ENCODE measurements around the gene TAF1D.

The TAF1D gene

DNA sequence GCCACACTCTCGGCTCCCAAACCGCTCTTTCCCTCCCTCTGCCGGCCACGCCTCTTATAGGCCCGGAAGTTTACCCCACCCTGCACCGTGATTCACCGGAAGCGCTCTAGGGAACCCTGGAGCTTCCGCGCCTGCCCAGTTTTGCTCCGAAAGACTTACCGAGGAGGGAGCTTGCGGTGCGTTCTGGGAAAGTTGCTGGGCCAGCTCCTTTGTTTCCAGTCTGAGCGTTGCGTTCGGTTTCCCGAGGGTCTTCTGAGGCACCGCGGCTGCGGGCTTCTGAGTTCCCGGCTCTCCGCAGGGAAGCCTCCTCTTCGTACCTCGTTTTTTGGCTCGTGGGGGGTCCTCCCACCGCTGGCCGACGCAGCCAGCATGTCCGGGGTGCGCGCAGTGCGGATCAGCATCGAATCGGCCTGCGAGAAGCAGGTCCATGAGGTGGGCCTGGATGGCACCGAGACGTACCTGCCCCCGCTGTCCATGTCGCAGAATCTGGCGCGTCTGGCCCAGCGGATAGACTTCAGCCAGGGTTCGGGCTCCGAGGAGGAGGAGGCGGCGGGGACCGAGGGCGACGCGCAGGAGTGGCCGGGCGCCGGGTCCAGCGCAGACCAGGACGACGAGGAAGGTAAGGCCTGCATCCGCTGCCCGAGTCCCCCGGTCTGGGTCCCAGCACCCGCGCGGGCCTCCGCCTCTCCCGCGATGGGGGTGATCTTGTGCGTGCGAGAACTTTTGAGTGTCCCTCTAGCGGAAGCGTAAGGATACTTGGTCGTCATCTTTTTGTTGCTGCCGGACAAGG, 43.0 kb upstream of the TAF1D start, which contains the start of gene MED17:
Gene MED17 (plus strand): TSS at position 138 of the 790 bp plus-strand sequence. CDS start 232 bp downstream, at position 370.
- TF ChIP-seq ZC3H10 (CRISPR knock-in tag; IDR thresholded peaks at IDR 0.05) (no peak), ZFP30 (CRISPR knock-in tag; IDR thresholded peaks at IDR 0.05) (no peak), ZNF565 (CRISPR knock-in tag; conservative IDR thresholded peaks at IDR 0.05; ENCODE audit: low read depth) (no peak)
- TF ChIP-seq, protein P1, sequence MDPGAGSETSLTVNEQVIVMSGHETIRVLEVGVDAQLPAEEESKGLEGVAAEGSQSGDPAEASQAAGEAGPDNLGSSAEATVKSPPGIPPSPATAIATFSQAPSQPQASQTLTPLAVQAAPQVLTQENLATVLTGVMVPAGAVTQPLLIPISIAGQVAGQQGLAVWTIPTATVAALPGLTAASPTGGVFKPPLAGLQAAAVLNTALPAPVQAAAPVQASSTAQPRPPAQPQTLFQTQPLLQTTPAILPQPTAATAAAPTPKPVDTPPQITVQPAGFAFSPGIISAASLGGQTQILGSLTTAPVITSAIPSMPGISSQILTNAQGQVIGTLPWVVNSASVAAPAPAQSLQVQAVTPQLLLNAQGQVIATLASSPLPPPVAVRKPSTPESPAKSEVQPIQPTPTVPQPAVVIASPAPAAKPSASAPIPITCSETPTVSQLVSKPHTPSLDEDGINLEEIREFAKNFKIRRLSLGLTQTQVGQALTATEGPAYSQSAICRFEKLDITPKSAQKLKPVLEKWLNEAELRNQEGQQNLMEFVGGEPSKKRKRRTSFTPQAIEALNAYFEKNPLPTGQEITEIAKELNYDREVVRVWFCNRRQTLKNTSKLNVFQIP (CRISPR knock-in tag; IDR thresholded peaks at IDR 0.05; ENCODE audit: borderline replicate concordance, low read depth), result no peak
- peak; percentile 98 for ATAC-seq

DNA sequence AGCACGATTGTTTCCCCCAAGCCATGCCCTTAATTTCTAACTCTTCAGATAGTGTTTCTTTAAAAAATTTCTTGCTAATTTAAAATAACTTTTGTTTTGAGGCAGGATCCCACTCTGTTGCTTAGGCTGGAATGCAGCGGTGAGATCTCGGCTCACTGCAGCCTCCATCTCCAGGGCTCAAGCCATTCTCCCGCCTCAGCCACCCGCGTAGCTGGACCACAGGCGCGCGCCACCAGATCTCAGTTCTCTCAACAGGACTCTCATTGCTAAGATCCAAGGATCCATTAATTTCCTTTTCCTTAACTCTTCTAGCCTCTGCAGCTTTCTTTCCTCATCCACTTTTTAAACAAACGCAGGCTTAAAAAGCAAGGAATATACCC, 42.5 kb upstream of the TAF1D start:
- ATAC-seq, result peak; percentile 65
- TF ChIP-seq, protein P2, sequence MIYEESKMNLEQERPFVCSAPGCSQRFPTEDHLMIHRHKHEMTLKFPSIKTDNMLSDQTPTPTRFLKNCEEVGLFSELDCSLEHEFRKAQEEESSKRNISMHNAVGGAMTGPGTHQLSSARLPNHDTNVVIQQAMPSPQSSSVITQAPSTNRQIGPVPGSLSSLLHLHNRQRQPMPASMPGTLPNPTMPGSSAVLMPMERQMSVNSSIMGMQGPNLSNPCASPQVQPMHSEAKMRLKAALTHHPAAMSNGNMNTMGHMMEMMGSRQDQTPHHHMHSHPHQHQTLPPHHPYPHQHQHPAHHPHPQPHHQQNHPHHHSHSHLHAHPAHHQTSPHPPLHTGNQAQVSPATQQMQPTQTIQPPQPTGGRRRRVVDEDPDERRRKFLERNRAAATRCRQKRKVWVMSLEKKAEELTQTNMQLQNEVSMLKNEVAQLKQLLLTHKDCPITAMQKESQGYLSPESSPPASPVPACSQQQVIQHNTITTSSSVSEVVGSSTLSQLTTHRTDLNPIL (CRISPR knock-in tag; IDR thresholded peaks at IDR 0.05; ENCODE audit: low read depth), result no peak
- no peak for TF ChIP-seq ARNTL (CRISPR knock-in tag; IDR thresholded peaks at IDR 0.05; ENCODE audit: borderline replicate concordance, low read depth)
- TF ChIP-seq RARB (CRISPR knock-in tag; IDR thresholded peaks at IDR 0.05), result no peak
- no peak for TF ChIP-seq TCF4 (CRISPR knock-in tag; IDR thresholded peaks at IDR 0.05; ENCODE audit: borderline replicate concordance)
- no peak for TF ChIP-seq GLIS3 (CRISPR knock-in tag; IDR thresholded peaks at IDR 0.05)

DNA sequence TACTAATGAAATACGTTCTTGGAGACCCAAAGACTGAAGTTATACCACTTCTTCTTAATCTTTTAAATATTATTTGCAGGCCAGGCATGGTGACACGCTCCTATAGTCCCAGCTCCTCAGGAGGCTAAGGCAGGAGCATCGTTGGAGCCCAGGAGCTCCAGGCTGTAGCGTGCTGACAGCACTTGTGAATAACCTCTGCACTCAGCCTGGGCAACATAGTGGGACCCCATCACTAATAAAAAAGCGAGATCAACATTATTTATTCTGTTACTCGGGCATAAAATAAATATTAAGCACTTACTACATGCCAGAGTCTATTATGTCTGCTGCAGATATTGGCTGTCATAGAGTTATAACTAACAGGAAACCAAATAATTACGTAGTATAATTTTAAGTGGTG, 42.1 kb upstream of the TAF1D start:
- TF ChIP-seq ISL1 (CRISPR knock-in tag; IDR thresholded peaks at IDR 0.05), result no peak
- no peak for TF ChIP-seq ZC3H10 (CRISPR knock-in tag; IDR thresholded peaks at IDR 0.05)
- no peak for TF ChIP-seq ZNF565 (CRISPR knock-in tag; conservative IDR thresholded peaks at IDR 0.05; ENCODE audit: low read depth)
- TF ChIP-seq, protein P3, sequence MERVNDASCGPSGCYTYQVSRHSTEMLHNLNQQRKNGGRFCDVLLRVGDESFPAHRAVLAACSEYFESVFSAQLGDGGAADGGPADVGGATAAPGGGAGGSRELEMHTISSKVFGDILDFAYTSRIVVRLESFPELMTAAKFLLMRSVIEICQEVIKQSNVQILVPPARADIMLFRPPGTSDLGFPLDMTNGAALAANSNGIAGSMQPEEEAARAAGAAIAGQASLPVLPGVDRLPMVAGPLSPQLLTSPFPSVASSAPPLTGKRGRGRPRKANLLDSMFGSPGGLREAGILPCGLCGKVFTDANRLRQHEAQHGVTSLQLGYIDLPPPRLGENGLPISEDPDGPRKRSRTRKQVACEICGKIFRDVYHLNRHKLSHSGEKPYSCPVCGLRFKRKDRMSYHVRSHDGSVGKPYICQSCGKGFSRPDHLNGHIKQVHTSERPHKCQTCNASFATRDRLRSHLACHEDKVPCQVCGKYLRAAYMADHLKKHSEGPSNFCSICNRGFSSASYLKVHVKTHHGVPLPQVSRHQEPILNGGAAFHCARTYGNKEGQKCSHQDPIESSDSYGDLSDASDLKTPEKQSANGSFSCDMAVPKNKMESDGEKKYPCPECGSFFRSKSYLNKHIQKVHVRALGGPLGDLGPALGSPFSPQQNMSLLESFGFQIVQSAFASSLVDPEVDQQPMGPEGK (CRISPR knock-in tag; IDR thresholded peaks at IDR 0.05; ENCODE audit: borderline replicate concordance), result no peak
- TF ChIP-seq SNAI2 (CRISPR knock-in tag; IDR thresholded peaks at IDR 0.05), result no peak
- no peak for TF ChIP-seq GLIS3 (CRISPR knock-in tag; IDR thresholded peaks at IDR 0.05)
- TF ChIP-seq BACH2 (CRISPR knock-in tag; IDR thresholded peaks at IDR 0.05; ENCODE audit: borderline replicate concordance), result no peak
- no peak for TF ChIP-seq ZNF70 (CRISPR knock-in tag; IDR thresholded peaks at IDR 0.05)
- no peak for TF ChIP-seq PPARA (CRISPR knock-in tag; IDR thresholded peaks at IDR 0.05; ENCODE audit: borderline replicate concordance)
- no peak for TF ChIP-seq ZNF8 (CRISPR knock-in tag; IDR thresholded peaks at IDR 0.05)
- TF ChIP-seq, protein P4, sequence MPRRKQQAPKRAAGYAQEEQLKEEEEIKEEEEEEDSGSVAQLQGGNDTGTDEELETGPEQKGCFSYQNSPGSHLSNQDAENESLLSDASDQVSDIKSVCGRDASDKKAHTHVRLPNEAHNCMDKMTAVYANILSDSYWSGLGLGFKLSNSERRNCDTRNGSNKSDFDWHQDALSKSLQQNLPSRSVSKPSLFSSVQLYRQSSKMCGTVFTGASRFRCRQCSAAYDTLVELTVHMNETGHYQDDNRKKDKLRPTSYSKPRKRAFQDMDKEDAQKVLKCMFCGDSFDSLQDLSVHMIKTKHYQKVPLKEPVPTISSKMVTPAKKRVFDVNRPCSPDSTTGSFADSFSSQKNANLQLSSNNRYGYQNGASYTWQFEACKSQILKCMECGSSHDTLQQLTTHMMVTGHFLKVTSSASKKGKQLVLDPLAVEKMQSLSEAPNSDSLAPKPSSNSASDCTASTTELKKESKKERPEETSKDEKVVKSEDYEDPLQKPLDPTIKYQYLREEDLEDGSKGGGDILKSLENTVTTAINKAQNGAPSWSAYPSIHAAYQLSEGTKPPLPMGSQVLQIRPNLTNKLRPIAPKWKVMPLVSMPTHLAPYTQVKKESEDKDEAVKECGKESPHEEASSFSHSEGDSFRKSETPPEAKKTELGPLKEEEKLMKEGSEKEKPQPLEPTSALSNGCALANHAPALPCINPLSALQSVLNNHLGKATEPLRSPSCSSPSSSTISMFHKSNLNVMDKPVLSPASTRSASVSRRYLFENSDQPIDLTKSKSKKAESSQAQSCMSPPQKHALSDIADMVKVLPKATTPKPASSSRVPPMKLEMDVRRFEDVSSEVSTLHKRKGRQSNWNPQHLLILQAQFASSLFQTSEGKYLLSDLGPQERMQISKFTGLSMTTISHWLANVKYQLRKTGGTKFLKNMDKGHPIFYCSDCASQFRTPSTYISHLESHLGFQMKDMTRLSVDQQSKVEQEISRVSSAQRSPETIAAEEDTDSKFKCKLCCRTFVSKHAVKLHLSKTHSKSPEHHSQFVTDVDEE (CRISPR knock-in tag; IDR thresholded peaks at IDR 0.05), result no peak
- TF ChIP-seq TCF4 (CRISPR knock-in tag; IDR thresholded peaks at IDR 0.05; ENCODE audit: borderline replicate concordance), result no peak
- no peak for ATAC-seq

DNA sequence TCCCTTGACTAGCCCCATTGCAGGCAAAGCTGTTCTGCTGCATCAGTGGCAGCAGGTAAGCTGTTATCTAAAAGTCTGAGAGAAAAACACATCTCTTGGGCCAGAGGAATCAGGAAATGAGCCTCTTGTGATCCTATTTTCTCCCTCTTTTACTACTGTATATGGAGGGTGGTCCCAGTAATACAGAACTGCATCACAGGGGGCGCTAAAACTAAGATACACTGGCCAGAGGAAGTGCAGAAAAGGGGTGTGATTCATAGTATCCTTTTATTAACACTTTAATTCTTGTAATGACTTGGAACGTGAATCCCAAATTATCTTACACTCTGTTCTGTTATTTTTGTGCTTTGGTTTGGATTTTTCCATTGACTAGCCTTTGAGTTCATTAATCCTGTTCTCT, 34.0 kb upstream of the TAF1D start:
- no peak; the same call in 2 of the 3 replicates for ATAC-seq
- TF ChIP-seq, protein P2 (CRISPR knock-in tag; IDR thresholded peaks at IDR 0.05; ENCODE audit: low read depth), result no peak
- TF ChIP-seq, protein P5, sequence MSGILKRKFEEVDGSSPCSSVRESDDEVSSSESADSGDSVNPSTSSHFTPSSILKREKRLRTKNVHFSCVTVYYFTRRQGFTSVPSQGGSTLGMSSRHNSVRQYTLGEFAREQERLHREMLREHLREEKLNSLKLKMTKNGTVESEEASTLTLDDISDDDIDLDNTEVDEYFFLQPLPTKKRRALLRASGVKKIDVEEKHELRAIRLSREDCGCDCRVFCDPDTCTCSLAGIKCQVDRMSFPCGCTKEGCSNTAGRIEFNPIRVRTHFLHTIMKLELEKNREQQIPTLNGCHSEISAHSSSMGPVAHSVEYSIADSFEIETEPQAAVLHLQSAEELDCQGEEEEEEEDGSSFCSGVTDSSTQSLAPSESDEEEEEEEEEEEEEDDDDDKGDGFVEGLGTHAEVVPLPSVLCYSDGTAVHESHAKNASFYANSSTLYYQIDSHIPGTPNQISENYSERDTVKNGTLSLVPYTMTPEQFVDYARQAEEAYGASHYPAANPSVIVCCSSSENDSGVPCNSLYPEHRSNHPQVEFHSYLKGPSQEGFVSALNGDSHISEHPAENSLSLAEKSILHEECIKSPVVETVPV (CRISPR knock-in tag; IDR thresholded peaks at IDR 0.05), result no peak
- no peak for TF ChIP-seq OSR1 (CRISPR knock-in tag; IDR thresholded peaks at IDR 0.05)
- no peak for TF ChIP-seq ZNF565 (CRISPR knock-in tag; conservative IDR thresholded peaks at IDR 0.05; ENCODE audit: low read depth)
- TF ChIP-seq, protein P1 (CRISPR knock-in tag; IDR thresholded peaks at IDR 0.05; ENCODE audit: borderline replicate concordance, low read depth), result no peak
- TF ChIP-seq, protein P4 (CRISPR knock-in tag; IDR thresholded peaks at IDR 0.05), result no peak
